Renal cortex interstitium (tissue), 11 donors: ENCODE results near the gene FOXL3. TPM values are rescaled to one million over a fixed set of nuclear protein-coding genes. Genes with fewer than 3 reads are reported as not detected.

ENCODE experiments used
- DNase-seq, 11 donors: peaks; one replicate each; pipeline ENCODE4 v3.0.0-alpha.2; 2013; ENCODE audit warnings: low read depth in 9 of 11, low spot score in 4 of 11; ENCODE audit errors: extremely low read depth in 1 of 11
- polyA plus RNA-seq, 3 donors: library from polyadenylated mRNA; unstranded; fragments of 120-200 nt; gene quantifications; one replicate each; pipeline ENCODE4 v1.2.1, GENCODE V29; 2013; ENCODE audit not compliant: insufficient read length in 3 of 3

FOXL3 gene
- polyA plus RNA-seq, 3 donors, result 0.23 TPM; not detected in 2

- DNase-seq, result no peak
Measured at GRCh38 chr7:297611-298374, 7.8 kb downstream of the FOXL3 start.

- no peak for DNase-seq
Measured at GRCh38 chr7:298375-298702, 8.4 kb downstream of the FOXL3 start.

GRCh38 chr7:298743-299142 lies 8.8 kb downstream of the FOXL3 start:
- DNase-seq, result no peak

- DNase-seq, result no peak
Measured at GRCh38 chr7:299169-299568, 9.2 kb downstream of the FOXL3 start.

DNA sequence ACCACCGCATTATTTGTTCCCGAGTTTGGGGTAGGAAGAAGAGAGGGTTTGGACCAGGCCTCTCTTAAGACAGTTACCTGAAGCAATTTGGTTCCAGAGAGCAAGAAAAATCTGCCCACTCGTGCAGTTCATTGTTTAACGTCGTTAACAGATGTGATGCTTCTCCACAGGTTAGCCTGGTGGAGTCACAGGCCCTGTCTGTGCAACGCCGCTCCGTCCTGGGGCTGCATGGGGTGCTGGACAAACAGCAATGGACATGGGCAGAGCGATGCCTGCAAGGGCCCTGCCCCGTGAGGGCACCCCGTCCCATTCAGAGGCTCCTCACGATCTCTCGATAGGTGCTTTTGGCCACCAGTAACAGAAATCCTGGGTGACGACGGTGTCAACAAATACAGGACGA lies 9.7 kb downstream of the FOXL3 start:
- no peak for DNase-seq

- no peak for DNase-seq
Measured at GRCh38 chr7:300048-300447, 10.1 kb downstream of the FOXL3 start.

- DNase-seq, result no peak
Measured at GRCh38 chr7:300546-301290, 10.7 kb downstream of the FOXL3 start.

DNA sequence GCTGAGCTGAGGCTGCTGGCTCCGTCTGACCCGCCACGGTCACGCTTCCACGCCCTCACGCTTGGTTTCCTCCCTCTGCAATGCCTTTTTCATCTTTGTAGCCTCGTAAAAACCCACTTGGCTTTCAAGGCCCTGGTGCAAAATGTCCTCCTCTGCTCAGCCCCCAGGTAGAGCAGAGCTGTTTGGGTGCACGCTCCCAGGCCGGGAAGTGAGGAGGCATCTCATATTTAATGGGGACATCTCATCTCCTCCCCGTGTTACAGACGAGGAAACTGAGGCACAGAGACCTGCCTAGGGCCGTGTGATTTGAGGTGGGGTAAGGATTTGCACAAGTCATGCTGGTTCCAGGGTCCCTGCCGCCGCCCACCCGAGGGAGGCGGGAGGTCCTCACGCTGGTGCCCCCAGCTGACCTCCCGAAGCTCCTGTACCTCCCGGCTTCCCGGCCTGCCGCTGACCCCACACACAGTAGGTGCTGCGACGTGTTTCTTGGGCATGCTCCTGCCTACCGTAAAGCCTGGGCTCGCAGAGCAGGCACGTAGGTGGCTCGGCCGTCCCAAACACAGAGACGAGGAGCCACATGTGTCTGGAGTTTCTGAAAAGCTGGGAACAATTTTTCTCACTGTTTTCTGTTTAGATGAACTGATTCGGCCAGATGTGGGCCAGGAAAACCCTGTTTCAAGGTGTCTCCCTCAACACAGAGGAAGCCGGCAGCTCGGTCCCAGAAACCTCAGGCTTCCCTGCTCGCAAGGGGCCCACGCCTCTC lies 11.5 kb downstream of the FOXL3 start:
- DNase-seq, result no peak

DNA sequence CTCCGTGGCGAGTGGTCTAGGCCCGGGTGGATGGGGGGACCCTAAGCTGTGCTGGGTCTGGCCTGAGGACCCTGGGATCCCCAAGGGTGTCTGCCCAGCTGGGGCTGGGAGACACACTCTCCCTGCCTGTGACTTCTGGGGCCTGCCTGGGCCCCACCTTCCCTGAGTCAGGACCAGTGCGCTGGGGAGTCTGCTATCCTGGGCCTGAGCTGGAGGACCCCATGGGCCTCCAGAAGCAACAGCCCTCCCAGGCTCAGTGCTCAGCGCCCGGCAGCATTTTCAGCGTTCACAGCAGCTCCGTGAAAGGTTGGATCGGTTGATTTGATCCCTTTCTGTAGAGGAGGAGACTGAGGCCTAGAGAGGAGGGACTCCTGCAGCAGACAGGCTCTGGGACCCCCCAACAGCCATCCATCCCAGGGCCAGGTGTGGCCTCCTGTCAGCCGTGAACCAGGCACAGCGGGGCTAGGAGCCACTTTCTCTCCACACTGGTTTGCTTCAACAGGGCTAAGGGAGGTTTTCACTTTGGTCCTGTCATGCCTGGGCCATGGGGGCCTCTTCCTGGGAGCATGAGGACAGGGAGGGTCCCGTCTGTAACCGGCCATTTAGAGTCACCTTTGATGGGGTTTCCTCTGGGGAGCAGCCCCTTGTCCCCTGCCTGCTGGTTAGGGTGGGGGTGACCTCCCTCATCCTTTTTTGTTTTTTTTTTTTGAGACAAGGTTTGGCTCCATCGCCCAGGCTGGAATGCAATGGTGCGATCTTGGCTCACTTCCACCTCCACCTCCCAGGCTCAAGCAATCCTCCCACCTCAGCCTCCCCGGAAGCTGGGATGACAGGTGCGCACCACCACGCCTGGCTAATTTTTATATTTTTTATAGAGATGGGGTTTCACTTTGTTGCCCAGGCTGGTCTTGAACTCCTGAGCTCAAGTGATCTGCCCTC lies 12.4 kb downstream of the FOXL3 start:
- DNase-seq, result no peak

- no peak for DNase-seq
Measured at GRCh38 chr7:303425-303824, 13.5 kb downstream of the FOXL3 start.

- DNase-seq, result no peak
Measured at GRCh38 chr7:303884-304573, 14.1 kb downstream of the FOXL3 start.

GRCh38 chr7:304574-305409 lies 14.8 kb downstream of the FOXL3 start:
- no peak for DNase-seq

DNA sequence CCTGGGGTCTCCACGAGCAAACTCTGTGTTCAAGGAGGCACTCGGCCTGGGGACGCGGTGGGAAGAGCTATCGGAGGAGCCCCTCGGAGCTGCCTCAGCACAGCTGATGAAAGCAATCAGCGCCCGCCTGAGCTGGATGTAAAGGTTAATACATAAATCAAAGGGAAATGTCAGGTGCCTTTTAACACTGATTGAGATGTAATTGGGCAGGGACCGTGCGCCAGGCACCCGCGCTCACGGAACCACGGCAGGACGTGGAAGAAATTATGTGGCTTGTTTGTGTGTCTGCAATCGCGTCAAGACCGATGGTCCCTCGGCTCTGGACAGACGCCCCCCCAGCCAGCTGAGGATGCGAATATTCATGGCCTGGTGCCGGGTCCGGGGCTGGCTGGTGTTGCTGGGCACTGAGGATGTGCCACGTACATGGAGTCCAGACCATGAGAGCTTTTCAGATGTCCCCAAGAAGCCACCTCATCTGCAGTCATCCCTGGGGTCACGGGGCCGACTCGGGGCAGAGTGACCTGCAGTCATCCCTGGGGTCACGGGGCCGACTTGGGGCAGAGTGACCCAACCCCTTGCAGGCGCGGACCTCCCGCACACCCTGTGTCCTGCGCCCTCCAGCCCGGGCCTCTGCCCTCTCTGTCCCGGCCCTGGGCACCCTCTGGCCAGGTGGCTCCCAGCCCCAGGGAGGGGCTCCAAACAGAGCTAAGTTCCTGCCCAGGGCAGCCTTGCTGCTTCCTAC lies 15.6 kb downstream of the FOXL3 start:
- DNase-seq, result no peak

DNA sequence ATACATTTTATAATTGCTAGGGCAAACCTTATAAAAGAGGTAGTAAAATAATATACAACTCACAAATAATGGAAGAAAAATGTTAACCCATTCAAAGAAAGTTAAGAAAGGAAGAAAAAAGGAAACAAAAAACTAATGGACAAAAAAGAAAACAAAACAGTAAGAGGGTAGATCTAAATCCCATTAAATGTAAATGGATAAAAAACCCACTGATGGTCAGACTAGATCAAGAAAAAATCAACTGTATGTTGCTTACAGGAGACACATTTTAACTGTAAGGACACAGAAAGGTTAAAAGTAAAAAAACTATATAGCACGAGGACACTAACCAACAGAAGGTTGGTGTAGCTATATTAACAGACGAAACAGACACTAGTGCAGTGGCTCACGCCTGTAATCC lies 18.0 kb downstream of the FOXL3 start:
- DNase-seq, result no peak

- DNase-seq, result no peak
Measured at GRCh38 chr7:309586-310228, 19.7 kb downstream of the FOXL3 start.

GRCh38 chr7:311131-311680 lies 21.2 kb downstream of the FOXL3 start:
- no peak for DNase-seq
